GM19467 (cell line): ENCODE measurements around the gene VWCE.
"Not testable (repeated sequence)": the region's sequence is repeated elsewhere in the genome, so short reads cannot be mapped to it uniquely, and the experiment has no call there.

Experiments
- ATAC-seq: cut with Tn5 transposase; IDR thresholded peaks from one replicate; pipeline ENCODE4 v1.9.1; 2021; ENCODE audit warnings: mild to moderate bottlenecking, moderate library complexity; ENCODE audit not compliant: unreplicated experiment

Gene VWCE

DNA sequence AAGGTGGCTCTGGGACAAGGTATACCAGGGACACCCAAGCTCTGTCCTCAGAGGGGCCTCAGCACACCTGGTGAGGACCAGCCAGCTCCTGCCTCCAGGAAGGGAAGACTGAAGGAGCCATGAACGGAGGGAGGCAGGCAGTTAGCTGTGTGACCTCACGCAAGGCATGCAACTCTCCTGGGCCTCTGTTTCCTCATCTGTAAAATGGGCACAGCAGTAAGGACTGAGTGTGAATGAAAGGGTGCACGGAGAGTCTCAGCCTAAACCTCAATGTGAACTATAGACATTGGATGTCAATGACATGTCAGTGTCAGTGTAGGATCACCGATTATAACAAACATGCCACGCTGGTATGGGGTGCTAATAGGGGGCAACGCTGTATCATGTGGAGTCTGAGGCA lies 35.8 kb downstream of the VWCE start:
- ATAC-seq = no peak

DNA sequence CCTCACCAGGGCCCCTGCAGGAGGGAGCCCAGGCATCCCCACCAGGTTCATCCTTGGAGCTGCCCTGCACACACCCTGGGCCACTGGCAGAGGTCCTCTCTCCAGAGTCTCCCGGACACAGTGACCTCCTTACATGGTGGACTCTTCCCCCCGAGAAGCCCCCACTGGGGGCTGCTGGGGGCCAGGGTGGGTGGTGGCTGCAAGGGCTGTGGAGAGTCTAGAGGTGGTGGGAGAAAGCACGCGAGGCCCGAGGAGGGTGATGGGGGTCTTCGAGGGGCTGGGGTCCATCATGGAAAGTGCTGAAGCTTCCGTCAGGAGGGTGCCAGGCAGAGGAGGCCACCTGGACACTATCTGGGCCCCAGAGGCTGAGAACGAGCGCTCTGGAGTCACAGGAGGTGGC lies 36.6 kb downstream of the VWCE start:
- ATAC-seq = no peak

DNA sequence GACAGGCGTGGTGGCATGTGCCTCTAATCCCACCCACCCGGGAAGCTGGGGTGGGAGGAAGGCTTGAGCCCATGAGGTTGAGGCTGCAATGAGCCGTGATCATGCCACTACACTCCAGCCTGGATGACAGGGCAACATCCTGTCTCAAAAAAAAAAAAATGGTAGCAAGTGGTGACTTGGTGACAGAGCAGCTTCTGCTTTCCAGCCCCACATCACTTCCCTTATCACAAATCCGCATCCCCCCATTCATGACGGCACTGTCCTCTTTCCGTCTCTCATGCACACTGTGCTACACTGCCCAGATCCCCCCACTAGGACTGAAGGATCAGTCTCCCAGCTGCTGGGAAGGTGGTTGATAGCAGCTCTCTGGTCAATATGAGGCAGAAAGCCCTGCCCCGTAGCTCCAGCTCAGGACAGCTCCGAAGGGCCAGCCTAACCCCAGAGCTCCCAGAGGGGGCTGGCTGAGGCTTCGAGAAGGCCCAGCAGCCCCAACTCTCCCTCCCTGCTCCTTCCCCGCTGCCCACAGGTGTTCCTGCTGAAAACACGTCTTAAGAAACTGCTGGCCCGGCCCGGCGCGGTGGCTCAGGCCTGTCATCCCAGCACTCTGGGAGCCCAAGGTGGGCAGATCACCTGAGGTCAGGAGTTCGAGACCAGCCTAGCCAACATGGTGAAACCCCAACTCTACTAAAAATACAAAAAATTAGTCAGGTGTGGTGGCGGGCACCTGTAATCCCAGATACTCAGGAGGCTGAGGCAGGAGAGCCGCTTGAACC lies 38.2 kb downstream of the VWCE start:
- ATAC-seq = no peak

DNA sequence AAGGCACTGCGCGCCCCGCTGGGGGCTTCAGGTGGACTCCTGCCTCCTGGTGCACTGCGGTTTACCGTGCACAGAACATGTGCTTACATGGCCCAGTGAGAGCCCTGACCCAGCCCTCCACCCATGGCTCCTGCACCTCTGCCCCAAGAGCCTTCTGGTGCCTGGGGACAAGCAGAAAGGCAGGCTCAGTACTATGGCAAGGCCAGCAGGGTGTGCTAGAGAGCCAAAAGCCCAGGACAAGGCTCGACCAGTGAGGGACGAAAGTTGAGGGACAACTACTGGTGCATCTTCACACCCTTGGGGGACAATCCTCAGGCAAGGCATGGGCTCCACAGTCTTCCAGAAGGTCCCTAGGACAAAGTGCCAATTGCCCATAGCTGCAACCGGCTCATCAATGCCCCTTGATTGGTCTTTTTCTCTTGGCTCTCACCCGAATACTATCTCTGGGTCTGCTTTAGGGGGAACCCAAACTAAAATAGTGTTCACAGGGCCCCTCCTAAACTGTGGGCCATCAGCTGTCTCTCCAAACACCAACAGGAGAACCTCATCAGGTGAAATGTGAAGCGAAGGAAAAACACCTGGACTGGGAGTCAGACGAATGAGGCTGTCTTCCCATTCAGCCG lies 40.6 kb downstream of the VWCE start:
- ATAC-seq = no peak

DNA sequence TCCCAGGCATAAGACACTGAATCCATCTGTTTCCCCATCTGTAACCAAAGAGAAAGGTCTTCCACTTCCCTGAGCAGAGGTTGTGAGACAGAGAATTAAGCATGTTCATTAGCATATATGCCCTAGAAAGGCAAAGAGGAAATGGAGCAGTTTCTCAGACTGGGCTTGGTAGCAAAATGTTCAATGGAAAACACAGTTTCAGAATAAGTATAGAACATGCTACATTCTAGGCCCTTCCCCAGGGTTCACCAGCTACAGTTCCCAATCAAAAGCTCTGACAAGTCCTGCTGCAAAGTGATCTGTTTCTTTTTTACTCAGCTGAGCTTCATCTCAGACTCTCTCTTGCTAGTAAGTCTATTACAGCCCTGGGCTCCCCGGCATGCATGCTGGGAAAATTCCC lies 42.8 kb downstream of the VWCE start:
- not testable (repeated sequence) for ATAC-seq

- ATAC-seq = not testable (repeated sequence)
Observed at GRCh38 chr11:61250796-61251765, 44.0 kb downstream of the VWCE start.

GRCh38 chr11:61249201-61249600 lies 45.9 kb downstream of the VWCE start:
- ATAC-seq = not testable (repeated sequence)

- ATAC-seq = not testable (repeated sequence)
Observed at GRCh38 chr11:61248071-61248470, 47.0 kb downstream of the VWCE start.

DNA sequence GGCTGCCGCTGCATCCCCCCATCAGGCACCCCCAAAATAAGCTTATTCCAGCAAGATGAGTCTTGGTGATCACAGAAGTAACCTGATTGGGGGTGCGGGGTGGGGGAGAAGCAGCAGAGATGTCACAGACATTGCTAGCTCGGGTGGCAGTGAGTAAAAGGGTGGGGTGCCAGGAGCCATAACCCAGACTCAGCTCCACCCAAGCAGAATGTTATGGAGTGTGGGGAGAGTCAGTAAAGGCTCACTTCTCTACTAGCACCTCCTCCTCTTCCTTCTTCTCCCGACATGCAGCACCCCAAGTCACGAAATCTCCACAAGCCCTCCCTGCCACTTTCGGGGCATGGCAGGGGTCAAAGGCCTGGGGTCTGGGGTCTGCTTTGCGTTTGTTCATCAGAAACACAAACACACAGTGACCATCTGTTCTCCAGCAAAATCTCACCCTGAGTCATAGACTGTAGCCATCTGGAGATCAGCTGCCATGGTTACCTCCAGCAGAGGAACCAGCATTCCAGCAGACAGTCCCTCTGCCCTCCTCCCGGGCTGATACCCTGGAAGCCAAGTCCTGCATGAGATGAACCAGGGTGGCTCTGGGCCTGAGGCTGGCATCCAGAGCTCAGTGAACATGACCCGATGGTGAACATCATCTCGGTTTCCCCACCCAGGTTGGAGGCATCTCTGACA lies 49.7 kb downstream of the VWCE start:
- ATAC-seq = not testable (repeated sequence)

DNA sequence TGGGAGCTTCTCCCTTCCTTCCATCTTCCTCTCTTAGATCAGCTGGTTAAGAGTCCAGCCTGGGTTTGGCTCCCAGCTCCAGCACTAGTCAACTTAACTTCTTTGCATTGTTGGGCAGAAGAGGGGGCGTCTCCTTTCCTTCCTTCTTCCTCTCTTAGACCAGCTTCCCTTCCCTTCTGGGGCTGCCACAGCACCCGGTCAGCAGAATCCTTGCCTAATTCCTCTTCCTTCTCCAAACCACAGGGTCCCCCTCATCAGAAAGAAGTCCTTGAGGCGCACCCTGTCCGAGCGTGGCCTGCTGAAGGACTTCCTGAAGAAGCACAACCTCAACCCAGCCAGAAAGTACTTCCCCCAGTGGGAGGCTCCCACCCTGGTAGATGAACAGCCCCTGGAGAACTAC lies 53.6 kb downstream of the VWCE start:
- ATAC-seq = not testable (repeated sequence)

GRCh38 chr11:61240875-61241274 lies 54.2 kb downstream of the VWCE start, which contains the start of gene PGA5:
PGA5 (plus strand) TSS chr11:61241175; CDS start chr11:61241227, 52 bp downstream.
- ATAC-seq = not testable (repeated sequence)

- not testable (repeated sequence) for ATAC-seq
Observed at GRCh38 chr11:61240288-61240687, 54.8 kb downstream of the VWCE start.

GRCh38 chr11:61237130-61237529 lies 58.0 kb downstream of the VWCE start:
- not testable (repeated sequence) for ATAC-seq

- not testable (repeated sequence) for ATAC-seq
Observed at GRCh38 chr11:61232548-61233145, 62.5 kb downstream of the VWCE start.

- ATAC-seq = not testable (repeated sequence)
Observed at GRCh38 chr11:61231585-61231984, 63.5 kb downstream of the VWCE start.

GRCh38 chr11:61231033-61231432 lies 64.1 kb downstream of the VWCE start:
- not testable (repeated sequence) for ATAC-seq

- ATAC-seq = not testable (repeated sequence)
Observed at GRCh38 chr11:61229458-61229857, 65.7 kb downstream of the VWCE start.

DNA sequence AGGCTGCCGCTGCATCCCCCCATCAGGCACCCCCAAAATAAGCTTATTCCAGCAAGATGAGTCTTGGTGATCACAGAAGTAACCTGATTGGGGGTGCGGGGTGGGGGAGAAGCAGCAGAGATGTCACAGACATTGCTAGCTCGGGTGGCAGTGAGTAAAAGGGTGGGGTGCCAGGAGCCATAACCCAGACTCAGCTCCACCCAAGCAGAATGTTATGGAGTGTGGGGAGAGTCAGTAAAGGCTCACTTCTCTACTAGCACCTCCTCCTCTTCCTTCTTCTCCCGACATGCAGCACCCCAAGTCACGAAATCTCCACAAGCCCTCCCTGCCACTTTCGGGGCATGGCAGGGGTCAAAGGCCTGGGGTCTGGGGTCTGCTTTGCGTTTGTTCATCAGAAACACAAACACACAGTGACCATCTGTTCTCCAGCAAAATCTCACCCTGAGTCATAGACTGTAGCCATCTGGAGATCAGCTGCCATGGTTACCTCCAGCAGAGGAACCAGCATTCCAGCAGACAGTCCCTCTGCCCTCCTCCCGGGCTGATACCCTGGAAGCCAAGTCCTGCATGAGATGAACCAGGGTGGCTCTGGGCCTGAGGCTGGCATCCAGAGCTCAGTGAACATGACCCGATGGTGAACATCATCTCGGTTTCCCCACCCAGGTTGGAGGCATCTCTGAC lies 68.5 kb downstream of the VWCE start:
- ATAC-seq = not testable (repeated sequence)

DNA sequence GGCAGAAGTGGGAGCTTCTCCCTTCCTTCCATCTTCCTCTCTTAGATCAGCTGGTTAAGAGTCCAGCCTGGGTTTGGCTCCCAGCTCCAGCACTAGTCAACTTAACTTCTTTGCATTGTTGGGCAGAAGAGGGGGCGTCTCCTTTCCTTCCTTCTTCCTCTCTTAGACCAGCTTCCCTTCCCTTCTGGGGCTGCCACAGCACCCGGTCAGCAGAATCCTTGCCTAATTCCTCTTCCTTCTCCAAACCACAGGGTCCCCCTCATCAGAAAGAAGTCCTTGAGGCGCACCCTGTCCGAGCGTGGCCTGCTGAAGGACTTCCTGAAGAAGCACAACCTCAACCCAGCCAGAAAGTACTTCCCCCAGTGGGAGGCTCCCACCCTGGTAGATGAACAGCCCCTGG lies 72.4 kb downstream of the VWCE start:
- ATAC-seq = not testable (repeated sequence)
